HEK293 (cell line): ENCODE results near the gene TLE3.

Experiments
- ELK4 ChIP-seq: IDR thresholded peaks from 2 replicates; pipeline ENCODE4 v1.6.1; 2011; ENCODE audit warnings: mild to moderate bottlenecking, low read depth, low read length, borderline replicate concordance
- PATZ1 ChIP-seq: fragments of 450-650 bp; formaldehyde crosslinking; IDR thresholded peaks from 2 replicates; pipeline ENCODE4 v1.5.1; 2016; ENCODE audit warnings: missing biosample characterization, missing genetic modification characterization
- TCF7L2 ChIP-seq: IDR thresholded peaks from 2 replicates; pipeline ENCODE4 v1.6.1; 2011; ENCODE audit warnings: low read depth, mild to moderate bottlenecking, inconsistent platforms, low read length, moderate library complexity, borderline replicate concordance
- YY1 ChIP-seq: fragments of 450-650 bp; formaldehyde crosslinking; IDR thresholded peaks from 2 replicates; pipeline ENCODE4 v1.5.1; 2018; ENCODE audit warnings: missing biosample characterization, missing genetic modification characterization
- ZBTB1 ChIP-seq: fragments of 450-650 bp; formaldehyde crosslinking; IDR thresholded peaks from 2 replicates; pipeline ENCODE4 v1.5.1; 2016; ENCODE audit warnings: missing biosample characterization, missing genetic modification characterization
- ZBTB49 ChIP-seq: fragments of 450-650 bp; formaldehyde crosslinking; IDR thresholded peaks from 2 replicates; pipeline ENCODE4 v1.5.1; 2016; ENCODE audit warnings: missing biosample characterization, missing genetic modification characterization, low read depth
- ZBTB7A ChIP-seq: fragments of 450-650 bp; formaldehyde crosslinking; IDR thresholded peaks from 2 replicates; pipeline ENCODE4 v1.5.1; 2016; ENCODE audit warnings: low read depth, missing biosample characterization, missing genetic modification characterization
- ZNF10 ChIP-seq: fragments of 450-650 bp; formaldehyde crosslinking; IDR thresholded peaks from 2 replicates; pipeline ENCODE4 v1.5.1; 2017; ENCODE audit warnings: missing biosample characterization, missing genetic modification characterization
- ZNF214 ChIP-seq: fragments of 450-650 bp; formaldehyde crosslinking; IDR thresholded peaks from 2 replicates; pipeline ENCODE4 v1.5.1; 2017; ENCODE audit warnings: missing biosample characterization, mild to moderate bottlenecking, missing genetic modification characterization, borderline replicate concordance
- ZNF280D ChIP-seq: fragments of 450-650 bp; formaldehyde crosslinking; IDR thresholded peaks from 2 replicates; pipeline ENCODE4 v1.5.1; 2016; ENCODE audit warnings: missing biosample characterization, missing genetic modification characterization
- ZNF398 ChIP-seq: fragments of 450-650 bp; formaldehyde crosslinking; IDR thresholded peaks from 2 replicates; pipeline ENCODE4 v1.5.1; 2017; ENCODE audit warnings: missing biosample characterization, missing genetic modification characterization
- ZNF404 ChIP-seq: fragments of 450-650 bp; formaldehyde crosslinking; IDR thresholded peaks from 2 replicates; pipeline ENCODE4 v1.5.1; 2017; ENCODE audit warnings: missing biosample characterization, missing genetic modification characterization
- TF ChIP-seq, protein P1 (sequence below): fragments of 450-650 bp; formaldehyde crosslinking; IDR thresholded peaks from 2 replicates; pipeline ENCODE4 v1.5.1; 2016; ENCODE audit warnings: missing biosample characterization, missing genetic modification characterization
- TF ChIP-seq, protein P2 (sequence below): fragments of 450-650 bp; formaldehyde crosslinking; IDR thresholded peaks from 2 replicates; pipeline ENCODE4 v1.5.1; 2016; ENCODE audit warnings: missing biosample characterization, missing genetic modification characterization

DNA sequence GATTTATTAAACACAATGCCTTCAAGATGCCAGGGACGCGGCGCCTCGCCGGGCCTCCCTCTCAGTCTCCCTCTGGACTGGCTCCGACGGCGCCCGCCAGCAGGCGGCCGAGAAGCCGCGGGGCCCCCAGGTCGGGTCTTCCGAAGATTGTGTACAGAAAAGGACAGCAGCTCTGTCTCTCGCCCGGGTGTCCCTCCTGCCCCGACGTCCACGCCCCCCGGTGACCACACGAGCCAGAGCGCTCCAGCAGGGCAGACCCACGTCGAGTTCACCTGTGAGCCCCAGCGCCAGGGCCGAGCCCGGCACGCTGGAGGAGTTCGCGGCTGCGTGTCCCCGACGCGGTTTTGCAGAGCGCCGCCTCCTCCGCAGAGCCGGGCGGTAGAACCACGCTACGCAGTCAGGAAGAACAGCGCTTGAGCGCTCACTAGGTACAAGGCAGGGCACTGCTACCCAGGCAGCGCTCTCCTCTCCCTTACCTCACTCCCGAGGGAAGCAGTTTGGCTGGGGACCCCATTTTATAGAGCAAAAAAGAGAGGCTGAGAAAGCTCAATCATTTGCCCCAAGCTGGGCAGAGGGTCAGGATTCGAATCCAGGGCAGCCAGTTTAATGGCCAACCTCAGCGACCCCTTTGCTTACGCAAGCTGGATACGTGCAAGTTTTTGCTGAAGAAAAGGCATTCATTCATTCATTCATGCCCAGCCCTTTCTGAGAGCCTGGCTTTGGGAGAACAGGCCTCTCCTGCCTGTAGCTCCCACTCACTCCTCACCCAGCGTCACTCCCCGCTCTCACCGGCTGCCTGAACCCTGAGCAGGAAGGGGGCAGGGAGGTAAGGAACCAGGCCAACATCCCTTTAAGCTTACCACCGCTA is 3.0 kb upstream of the TLE3 start:
- no peak; the same call in 1 of the 2 replicates for TF ChIP-seq TCF7L2
- TF ChIP-seq, protein P1, sequence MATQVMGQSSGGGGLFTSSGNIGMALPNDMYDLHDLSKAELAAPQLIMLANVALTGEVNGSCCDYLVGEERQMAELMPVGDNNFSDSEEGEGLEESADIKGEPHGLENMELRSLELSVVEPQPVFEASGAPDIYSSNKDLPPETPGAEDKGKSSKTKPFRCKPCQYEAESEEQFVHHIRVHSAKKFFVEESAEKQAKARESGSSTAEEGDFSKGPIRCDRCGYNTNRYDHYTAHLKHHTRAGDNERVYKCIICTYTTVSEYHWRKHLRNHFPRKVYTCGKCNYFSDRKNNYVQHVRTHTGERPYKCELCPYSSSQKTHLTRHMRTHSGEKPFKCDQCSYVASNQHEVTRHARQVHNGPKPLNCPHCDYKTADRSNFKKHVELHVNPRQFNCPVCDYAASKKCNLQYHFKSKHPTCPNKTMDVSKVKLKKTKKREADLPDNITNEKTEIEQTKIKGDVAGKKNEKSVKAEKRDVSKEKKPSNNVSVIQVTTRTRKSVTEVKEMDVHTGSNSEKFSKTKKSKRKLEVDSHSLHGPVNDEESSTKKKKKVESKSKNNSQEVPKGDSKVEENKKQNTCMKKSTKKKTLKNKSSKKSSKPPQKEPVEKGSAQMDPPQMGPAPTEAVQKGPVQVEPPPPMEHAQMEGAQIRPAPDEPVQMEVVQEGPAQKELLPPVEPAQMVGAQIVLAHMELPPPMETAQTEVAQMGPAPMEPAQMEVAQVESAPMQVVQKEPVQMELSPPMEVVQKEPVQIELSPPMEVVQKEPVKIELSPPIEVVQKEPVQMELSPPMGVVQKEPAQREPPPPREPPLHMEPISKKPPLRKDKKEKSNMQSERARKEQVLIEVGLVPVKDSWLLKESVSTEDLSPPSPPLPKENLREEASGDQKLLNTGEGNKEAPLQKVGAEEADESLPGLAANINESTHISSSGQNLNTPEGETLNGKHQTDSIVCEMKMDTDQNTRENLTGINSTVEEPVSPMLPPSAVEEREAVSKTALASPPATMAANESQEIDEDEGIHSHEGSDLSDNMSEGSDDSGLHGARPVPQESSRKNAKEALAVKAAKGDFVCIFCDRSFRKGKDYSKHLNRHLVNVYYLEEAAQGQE (tag by site-specific recombination): peak; percentile 33; the same call in 1 of the 2 replicates
- TF ChIP-seq, protein P2, sequence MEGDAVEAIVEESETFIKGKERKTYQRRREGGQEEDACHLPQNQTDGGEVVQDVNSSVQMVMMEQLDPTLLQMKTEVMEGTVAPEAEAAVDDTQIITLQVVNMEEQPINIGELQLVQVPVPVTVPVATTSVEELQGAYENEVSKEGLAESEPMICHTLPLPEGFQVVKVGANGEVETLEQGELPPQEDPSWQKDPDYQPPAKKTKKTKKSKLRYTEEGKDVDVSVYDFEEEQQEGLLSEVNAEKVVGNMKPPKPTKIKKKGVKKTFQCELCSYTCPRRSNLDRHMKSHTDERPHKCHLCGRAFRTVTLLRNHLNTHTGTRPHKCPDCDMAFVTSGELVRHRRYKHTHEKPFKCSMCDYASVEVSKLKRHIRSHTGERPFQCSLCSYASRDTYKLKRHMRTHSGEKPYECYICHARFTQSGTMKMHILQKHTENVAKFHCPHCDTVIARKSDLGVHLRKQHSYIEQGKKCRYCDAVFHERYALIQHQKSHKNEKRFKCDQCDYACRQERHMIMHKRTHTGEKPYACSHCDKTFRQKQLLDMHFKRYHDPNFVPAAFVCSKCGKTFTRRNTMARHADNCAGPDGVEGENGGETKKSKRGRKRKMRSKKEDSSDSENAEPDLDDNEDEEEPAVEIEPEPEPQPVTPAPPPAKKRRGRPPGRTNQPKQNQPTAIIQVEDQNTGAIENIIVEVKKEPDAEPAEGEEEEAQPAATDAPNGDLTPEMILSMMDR (tag by site-specific recombination): peak; percentile 95
- no peak for TF ChIP-seq YY1 (tag by site-specific recombination)
- TF ChIP-seq ZBTB1 (tag by site-specific recombination): no peak
- no peak for TF ChIP-seq ZBTB7A (tag by site-specific recombination)
- TF ChIP-seq ZNF10 (tag by site-specific recombination): 0 out of 2 replicates have a peak, but pooled peaks have one; percentile 7
- peak; percentile 37; the same call in 1 of the 2 replicates for TF ChIP-seq ZNF398 (tag by site-specific recombination)
- no peak for TF ChIP-seq ELK4
- TF ChIP-seq ZNF280D: no peak
- TF ChIP-seq PATZ1 (tag by site-specific recombination): peak; percentile 62
- no peak for TF ChIP-seq ZNF404 (tag by site-specific recombination)
- no peak for TF ChIP-seq ZNF214
- no peak for TF ChIP-seq ZBTB49
